PC-9 (cell line): ENCODE measurements around the gene SGCD. TPM values are rescaled to one million over a fixed set of nuclear protein-coding genes. Genes with fewer than 3 reads are reported as not detected.

Experiments used
- BruUV-seq: library from RNA; stranded (reverse); fragments of 400-500 nt; replicated peaks from 2 replicates; lab custom pipeline; 2021; lab: Mats Ljungman, UMichigan
- CTCF ChIA-PET: fragments of 300-600 bp; sonication (Branson Sonifier 250); formaldehyde crosslinking; loops from one replicate; lab custom pipeline; 2022; ENCODE audit warnings: antibody characterized with exemption; lab: Charles Lee
- POLR2A ChIA-PET: fragments of 300-600 bp; sonication (Branson Sonifier 250); formaldehyde crosslinking; loops from one replicate; lab custom pipeline; 2022; ENCODE audit warnings: antibody characterized with exemption; ENCODE audit not compliant: unreplicated experiment; lab: Charles Lee
- DNase-seq, 2 experiments: peaks; one replicate each; pipeline versions ENCODE4 v3.0.0 to v3.0.0-alpha.2; 2015 to 2022; ENCODE audit warnings: mixed read lengths in 1 of 2
- H2AFZ ChIP-seq: fragments of 200-600 bp; sonication (generic); 2 replicates; pipeline ENCODE4 v1.8.1; 2017; ENCODE audit warnings: antibody characterized with exemption
- H3F3A ChIP-seq: fragments of 200-600 bp; sonication (generic); 2 replicates; pipeline ENCODE4 v1.8.1; 2017; ENCODE audit warnings: antibody characterized with exemption, mild to moderate bottlenecking, low read depth; ENCODE audit not compliant: insufficient read depth
- H3K27ac ChIP-seq: fragments of 200-600 bp; sonication (generic); 2 replicates; pipeline ENCODE4 v1.6.1; 2016; ENCODE audit warnings: mixed run types
- H3K27me3 ChIP-seq: fragments of 200-600 bp; sonication (generic); 2 replicates; pipeline ENCODE4 v1.6.1; 2016; ENCODE audit warnings: low read depth, mixed run types; ENCODE audit not compliant: insufficient read depth
- H3K36me3 ChIP-seq: fragments of 200-600 bp; sonication (generic); 2 replicates; pipeline ENCODE4 v1.6.1; 2016; ENCODE audit warnings: low read depth, mixed run types
- H3K4me1 ChIP-seq: fragments of 200-600 bp; sonication (generic); replicated peaks from 2 replicates; pipeline ENCODE4 v1.6.1; 2016; ENCODE audit warnings: mixed run types; ENCODE audit not compliant: insufficient read depth
- H3K4me2 ChIP-seq: fragments of 200-600 bp; sonication (generic); 2 replicates; pipeline ENCODE4 v1.6.1; 2017; ENCODE audit warnings: mixed run types
- H3K4me3 ChIP-seq: fragments of 200-600 bp; sonication (generic); 2 replicates; pipeline ENCODE4 v1.6.1; 2016; ENCODE audit warnings: mixed run types
- H3K79me2 ChIP-seq: fragments of 200-600 bp; sonication (generic); 2 replicates; pipeline ENCODE4 v1.6.1; 2017; ENCODE audit warnings: low read depth, mixed run types
- H3K9me2 ChIP-seq: fragments of 200-600 bp; sonication (generic); 2 replicates; pipeline ENCODE4 v1.8.1; 2017; ENCODE audit warnings: mild to moderate bottlenecking; ENCODE audit not compliant: insufficient read depth
- H3K9me3 ChIP-seq: fragments of 200-600 bp; sonication (generic); 2 replicates; pipeline ENCODE4 v1.8.1; 2016; ENCODE audit warnings: low read depth; ENCODE audit not compliant: insufficient read depth
- H4K20me1 ChIP-seq: fragments of 200-600 bp; sonication (generic); 2 replicates; pipeline ENCODE4 v1.8.1; 2017; ENCODE audit not compliant: insufficient read depth
- CTCF ChIP-seq: fragments of 200-600 bp; sonication (generic); conservative IDR thresholded peaks from 2 replicates; pipeline ENCODE4 v1.6.1; 2017; ENCODE audit warnings: mixed run types, antibody characterized with exemption, mild to moderate bottlenecking, moderate library complexity
- EZH2 ChIP-seq: fragments of 200-600 bp; sonication (generic); IDR thresholded peaks from 2 replicates; pipeline ENCODE4 v1.8.0; 2017; ENCODE audit warnings: antibody characterized with exemption, low read depth
- intact Hi-C: fragments of 100-400 bp; cut with micrococcal nuclease; formaldehyde crosslinking; loops from one replicate; pipeline ENCODE4 v1.10.0; 2022; ENCODE audit not compliant: unreplicated experiment
- total RNA-seq: library from RNA; stranded (reverse); gene quantifications from 2 replicates; pipeline ENCODE4 v1.2.3, GENCODE V29; 2021

The SGCD gene
- total RNA-seq, 1 experiment from 2014 or later: not detected

GRCh38 chr5:156351423-156351822, 24.5 kb downstream of the SGCD start:
- ChIA-PET POLR2A (no interaction called here), CTCF (no interaction called here)
- BruUV-seq: no TSS peak
- H3K9me3 ChIP-seq: no peaks in the 10 kb centered on the region
- H3K4me3 ChIP-seq: no peak overlapping the region
- no peak overlapping the region for H3K27ac ChIP-seq
- no peaks in the 10 kb centered on the region for H4K20me1 ChIP-seq
- H3K4me2 ChIP-seq: no peak overlapping the region
- no peak overlapping the region for H2AFZ ChIP-seq
- H3K9me2 ChIP-seq: no peaks in the 10 kb centered on the region
- no peaks in the 10 kb centered on the region for H3F3A ChIP-seq
- no peak for DNase-seq
- H3K27me3 ChIP-seq: no peaks in the 10 kb centered on the region
- intact Hi-C loops: no loop called here
- H3K36me3 ChIP-seq: no peaks in the 10 kb centered on the region
- no peaks in the 10 kb centered on the region for H3K79me2 ChIP-seq
- H3K4me1 ChIP-seq: no peaks in the 10 kb centered on the region
- TF ChIP-seq CTCF (no peak), EZH2 (no peak)

- no peak for DNase-seq
- intact Hi-C loops: no loop called here
- no TSS peak for BruUV-seq
- no peaks in the 10 kb centered on the region for H4K20me1 ChIP-seq
- H3K4me1 ChIP-seq: no peaks in the 10 kb centered on the region
- H3F3A ChIP-seq: no peaks in the 10 kb centered on the region
- POLR2A ChIA-PET: no interaction called here
- no peaks in the 10 kb centered on the region for H3K36me3 ChIP-seq
- H3K4me2 ChIP-seq: no peak overlapping the region
- H3K9me2 ChIP-seq: no peaks in the 10 kb centered on the region
- CTCF ChIA-PET: no interaction called here
- H3K9me3 ChIP-seq: no peaks in the 10 kb centered on the region
- H3K27me3 ChIP-seq: no peaks in the 10 kb centered on the region
- TF ChIP-seq CTCF: no peak
- no peak for TF ChIP-seq EZH2
- H3K4me3 ChIP-seq: no peak overlapping the region
- H2AFZ ChIP-seq: no peak overlapping the region
- no peak overlapping the region for H3K27ac ChIP-seq
- no peaks in the 10 kb centered on the region for H3K79me2 ChIP-seq
These were observed 27.6 kb downstream of the SGCD start for GRCh38 chr5:156354571-156354970.

GRCh38 chr5:156356238-156356637, 29.3 kb downstream of the SGCD start:
- H3K9me2 ChIP-seq: no peaks in the 10 kb centered on the region
- no peak overlapping the region for H2AFZ ChIP-seq

More at GRCh38 chr5:156356238-156356637, 29.3 kb downstream of the SGCD start:
- Histone ChIP-seq H3K4me2 (no peak overlapping the region), H3K4me3 (no peak overlapping the region), H3K4me1 (no peaks in the 10 kb centered on the region), H3K79me2 (no peaks in the 10 kb centered on the region), H3K27ac (no peak overlapping the region), H3K36me3 (no peaks in the 10 kb centered on the region), H4K20me1 (no peaks in the 10 kb centered on the region), H3F3A (no peaks in the 10 kb centered on the region), H3K9me3 (no peaks in the 10 kb centered on the region), H3K27me3 (no peaks in the 10 kb centered on the region)
- no peak for DNase-seq
- BruUV-seq: no TSS peak
- intact Hi-C loops: no loop called here
- no peak for TF ChIP-seq EZH2
- TF ChIP-seq CTCF: no peak
- CTCF ChIA-PET: no interaction called here
- POLR2A ChIA-PET: no interaction called here
